ENCODE measurements around the gene CENPX. TPM values are rescaled to one million over a fixed set of nuclear protein-coding genes. Genes with fewer than 3 reads are reported as not detected.
A peak's percentile ranks its signal among the peaks of the same experiment; 100 is the strongest.

Gene CENPX
- total and polyA plus RNA-seq, 7 donors: 78.4 to 273 (median 164) TPM

DNA sequence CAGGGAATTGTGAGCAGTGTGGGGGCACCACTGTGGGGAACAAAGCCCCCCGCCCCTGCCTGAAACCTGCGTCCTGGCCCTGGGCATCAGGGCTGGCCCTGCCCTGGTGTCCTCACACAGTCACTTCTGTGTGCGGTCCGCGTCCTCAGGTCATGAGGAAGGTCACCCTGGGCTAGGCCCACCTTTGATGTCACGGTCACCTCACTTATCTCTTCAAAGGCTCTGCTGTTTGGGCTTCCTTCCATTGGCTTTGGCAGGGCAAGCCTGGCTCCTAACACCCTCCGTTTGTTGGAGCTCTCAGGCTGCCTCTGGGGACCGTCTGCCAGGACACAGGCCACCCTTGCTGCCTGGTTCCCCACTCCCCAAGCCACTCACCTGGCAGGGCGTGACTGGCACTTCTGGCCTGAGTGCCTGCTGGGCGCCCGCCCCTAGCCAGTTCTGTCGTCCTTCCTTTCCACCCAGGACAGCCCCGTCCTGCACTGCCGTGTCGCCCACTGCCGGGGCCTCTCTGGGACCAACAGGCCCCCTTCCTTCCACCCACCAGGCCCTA lies 8.8 kb downstream of the CENPX start:
- peak overlapping the region in 3 of 4 donors; percentile 87 to 90 (median 89) for H3K27ac ChIP-seq
- no peaks in the 10 kb centered on the region for H3K9me3 ChIP-seq
- H3K4me1 ChIP-seq: peaks cover 3 to 28% (median 24%) of the 10 kb centered on the region in 4 donors
- H3K36me3 ChIP-seq: peaks cover 0 to 23% (median 0%) of the 10 kb centered on the region in 4 donors
- no peak for DNase-seq
- no peaks in the 10 kb centered on the region for H3K27me3 ChIP-seq
- 87 to 94% methylated on average over 16 of the region's 16 CpGs for WGBS, 2 donors
- intact Hi-C loops (cut with DNase I): no loop called here
- TF ChIP-seq POLR2A (IDR thresholded peaks at IDR 0.05) (no peak), POLR2AphosphoS5 (IDR thresholded peaks at IDR 0.05) (no peak)
- peak overlapping the region in 1 of 4 donors; percentile 6 for H3K4me3 ChIP-seq

DNA sequence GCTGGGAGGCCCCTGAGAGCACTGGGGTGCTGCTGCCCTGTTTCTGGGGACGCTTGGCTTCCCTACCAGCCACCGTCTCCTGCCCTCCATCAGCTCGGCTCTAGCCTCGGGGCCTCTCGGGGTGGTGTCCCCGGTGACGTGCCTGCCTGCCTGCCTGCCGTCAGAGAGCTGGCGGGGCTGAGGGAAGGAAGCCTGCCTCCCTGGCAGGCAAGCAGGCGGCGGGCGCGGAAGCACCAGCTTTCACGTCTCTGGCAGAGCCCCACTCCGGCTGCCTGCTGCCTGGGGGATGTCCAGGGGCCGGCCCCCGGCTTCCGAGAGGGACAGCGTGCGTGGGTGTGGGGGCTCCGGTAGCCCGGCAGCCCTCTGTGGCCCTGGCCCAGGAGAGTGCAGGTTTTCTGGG lies 9.3 kb downstream of the CENPX start:
- intact Hi-C loops (cut with DNase I): no loop called here
- no peak for TF ChIP-seq POLR2A (IDR thresholded peaks at IDR 0.05)
- TF ChIP-seq, protein P1, sequence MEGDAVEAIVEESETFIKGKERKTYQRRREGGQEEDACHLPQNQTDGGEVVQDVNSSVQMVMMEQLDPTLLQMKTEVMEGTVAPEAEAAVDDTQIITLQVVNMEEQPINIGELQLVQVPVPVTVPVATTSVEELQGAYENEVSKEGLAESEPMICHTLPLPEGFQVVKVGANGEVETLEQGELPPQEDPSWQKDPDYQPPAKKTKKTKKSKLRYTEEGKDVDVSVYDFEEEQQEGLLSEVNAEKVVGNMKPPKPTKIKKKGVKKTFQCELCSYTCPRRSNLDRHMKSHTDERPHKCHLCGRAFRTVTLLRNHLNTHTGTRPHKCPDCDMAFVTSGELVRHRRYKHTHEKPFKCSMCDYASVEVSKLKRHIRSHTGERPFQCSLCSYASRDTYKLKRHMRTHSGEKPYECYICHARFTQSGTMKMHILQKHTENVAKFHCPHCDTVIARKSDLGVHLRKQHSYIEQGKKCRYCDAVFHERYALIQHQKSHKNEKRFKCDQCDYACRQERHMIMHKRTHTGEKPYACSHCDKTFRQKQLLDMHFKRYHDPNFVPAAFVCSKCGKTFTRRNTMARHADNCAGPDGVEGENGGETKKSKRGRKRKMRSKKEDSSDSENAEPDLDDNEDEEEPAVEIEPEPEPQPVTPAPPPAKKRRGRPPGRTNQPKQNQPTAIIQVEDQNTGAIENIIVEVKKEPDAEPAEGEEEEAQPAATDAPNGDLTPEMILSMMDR (IDR thresholded peaks at IDR 0.05): no peak
- no peak for TF ChIP-seq EP300 (IDR thresholded peaks at IDR 0.05)
- TF ChIP-seq POLR2AphosphoS5 (IDR thresholded peaks at IDR 0.05): peak; percentile 19 to 57 (median 51)
- 69 to 84% methylated on average over 22 of the region's 22 CpGs for WGBS, 2 donors
- Histone ChIP-seq H3K4me1 (peaks cover 3 to 28% (median 24%) of the 10 kb centered on the region in 4 donors), H3K4me3 (peak overlapping the region in 1 of 4 donors; percentile 6), H3K27ac (peak overlapping the region in 3 of 4 donors; percentile 87 to 90 (median 89)), H3K27me3 (no peaks in the 10 kb centered on the region), H3K36me3 (peaks cover 0 to 18% (median 0%) of the 10 kb centered on the region in 4 donors), H3K9me3 (no peaks in the 10 kb centered on the region)
- peak; percentile 91 for DNase-seq

DNA sequence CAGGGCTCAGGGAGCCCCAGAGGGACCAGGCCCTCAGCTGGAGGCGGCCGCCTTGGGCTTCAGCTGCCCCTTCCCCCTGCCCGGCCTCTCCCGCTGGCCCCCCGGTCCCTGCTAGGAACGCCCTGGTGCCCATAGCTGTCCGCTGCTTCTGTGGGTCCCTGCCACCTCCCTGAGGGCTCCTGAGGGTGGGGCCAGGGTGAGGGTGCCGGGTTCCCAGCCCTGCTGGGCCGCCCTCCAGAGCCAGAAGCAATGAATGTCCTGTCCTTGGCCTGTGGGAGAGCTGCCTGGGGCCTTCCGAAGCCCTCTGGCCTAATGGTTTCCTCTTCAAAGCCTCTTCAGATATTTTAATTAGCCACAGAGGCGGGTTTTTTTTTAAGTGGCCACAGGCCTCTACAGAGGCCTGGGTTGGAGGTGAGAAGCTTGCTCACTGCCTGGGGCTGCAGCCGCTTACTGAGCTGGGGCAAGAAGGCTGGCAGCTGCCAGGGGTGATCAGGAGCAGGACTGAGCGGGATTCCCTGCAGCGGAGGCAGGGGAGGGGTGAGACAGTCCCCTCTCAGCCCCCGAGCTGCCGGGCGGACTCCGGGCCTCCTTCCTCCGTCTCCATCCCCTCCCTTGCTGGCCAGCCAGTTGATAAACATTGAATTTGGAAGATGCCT lies 9.9 kb downstream of the CENPX start:
- peak overlapping the region in 3 of 4 donors; percentile 87 to 90 (median 89) for H3K27ac ChIP-seq
- no peak for TF ChIP-seq POLR2AphosphoS5 (IDR thresholded peaks at IDR 0.05)
- H3K36me3 ChIP-seq: peaks cover 0 to 13% (median 0%) of the 10 kb centered on the region in 4 donors
- H3K4me3 ChIP-seq: peak overlapping the region in 1 of 4 donors; percentile 6
- H3K27me3 ChIP-seq: no peaks in the 10 kb centered on the region
- H3K4me1 ChIP-seq: peaks cover 3 to 29% (median 25%) of the 10 kb centered on the region in 4 donors
- DNase-seq: no peak
- intact Hi-C loops (cut with DNase I): no loop called here
- WGBS, 2 donors: 84 to 92% methylated on average over 19 of the region's 19 CpGs
- no peaks in the 10 kb centered on the region for H3K9me3 ChIP-seq

DNA sequence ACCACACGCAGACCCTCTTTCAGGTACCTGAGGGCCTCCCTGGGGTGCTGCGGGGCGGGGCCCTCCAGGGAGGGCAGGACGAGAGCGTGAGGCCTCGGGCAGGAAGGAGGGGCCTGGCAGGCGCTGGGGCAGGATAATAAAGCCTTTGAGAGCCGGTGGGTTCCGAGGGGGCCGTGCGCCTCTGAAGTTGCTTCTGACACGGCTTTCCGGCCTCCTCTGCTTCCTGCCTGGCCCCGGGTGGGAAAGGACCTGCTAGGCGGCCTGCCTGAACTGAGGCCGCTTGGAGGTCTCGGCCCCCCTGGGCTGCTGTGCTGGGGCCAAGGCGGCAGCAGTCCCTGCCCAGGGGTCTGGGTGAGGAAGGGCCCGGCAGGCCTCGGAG lies 10.4 kb downstream of the CENPX start:
- H3K27ac ChIP-seq: peak overlapping the region in 3 of 4 donors; percentile 87 to 90 (median 89)
- intact Hi-C loops (cut with DNase I): no loop called here
- WGBS, 2 donors: 79 to 83% methylated on average over 20 of the region's 20 CpGs

DNA sequence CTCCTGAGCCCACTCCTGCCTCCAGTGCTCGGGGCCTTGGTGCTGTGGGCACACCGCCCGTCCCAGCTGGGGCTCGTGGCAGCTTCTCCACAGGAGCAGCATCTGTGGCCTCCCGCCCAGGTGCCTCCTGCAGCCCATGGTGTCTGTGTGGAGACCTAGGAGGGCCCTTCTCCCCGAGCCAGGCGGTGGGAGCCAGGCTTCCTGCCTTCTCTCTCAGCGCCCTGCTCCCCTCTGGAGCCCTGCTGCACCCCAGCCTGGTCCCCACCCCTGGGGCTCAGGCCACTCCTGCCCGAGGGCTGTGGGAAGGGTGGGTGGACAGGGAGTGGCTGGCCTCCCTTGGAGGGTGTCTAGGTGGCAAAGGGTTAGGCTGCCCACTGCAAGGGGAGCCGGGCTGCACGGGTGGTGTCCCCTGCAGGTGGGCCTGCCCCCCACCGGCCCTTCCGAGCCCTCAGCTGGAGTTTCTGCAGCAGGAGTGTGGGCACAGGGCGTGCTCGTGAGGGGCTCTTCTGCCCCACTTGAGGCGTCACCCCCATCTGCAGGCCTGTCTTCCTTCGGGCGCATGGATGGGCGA lies 11.0 kb downstream of the CENPX start:
- H3K27me3 ChIP-seq: no peaks in the 10 kb centered on the region
- H3K4me1 ChIP-seq: peaks cover 3 to 40% (median 32%) of the 10 kb centered on the region in 4 donors
- H3K9me3 ChIP-seq: no peaks in the 10 kb centered on the region
- DNase-seq: no peak
- intact Hi-C loops (cut with DNase I): no loop called here
- H3K36me3 ChIP-seq: peaks cover 0 to 6% (median 0%) of the 10 kb centered on the region in 4 donors
- H3K4me3 ChIP-seq: no peak overlapping the region
- WGBS, 2 donors: 91 to 92% methylated on average over 19 of the region's 19 CpGs
- peak overlapping the region in 3 of 4 donors; percentile 87 to 90 (median 89) for H3K27ac ChIP-seq
- TF ChIP-seq EP300 (IDR thresholded peaks at IDR 0.05) (no peak), POLR2A (IDR thresholded peaks at IDR 0.05) (no peak), POLR2AphosphoS5 (IDR thresholded peaks at IDR 0.05) (no peak)
- TF ChIP-seq, protein P1 (IDR thresholded peaks at IDR 0.05): no peak

More for the DNA sequence above, 10.4 kb downstream of the CENPX start:
- Histone ChIP-seq H3K27me3 (no peaks in the 10 kb centered on the region), H3K4me3 (no peak overlapping the region), H3K4me1 (peaks cover 3 to 35% (median 28%) of the 10 kb centered on the region in 4 donors), H3K9me3 (no peaks in the 10 kb centered on the region), H3K36me3 (peaks cover 0 to 7% (median 0%) of the 10 kb centered on the region in 4 donors)
- no peak for DNase-seq
- no peak for TF ChIP-seq POLR2A (IDR thresholded peaks at IDR 0.05)
- TF ChIP-seq EP300 (IDR thresholded peaks at IDR 0.05): no peak
- no peak for TF ChIP-seq POLR2AphosphoS5 (IDR thresholded peaks at IDR 0.05)
- TF ChIP-seq, protein P1 (IDR thresholded peaks at IDR 0.05): no peak
